ENCODE measurements around the gene PLCB1.

GRCh38 chr20:8406391-8406790 is 274.3 kb downstream of the PLCB1 start:
- TF ChIP-seq CTCF (conservative IDR thresholded peaks at IDR 0.05) (no peak), ZFX (IDR thresholded peaks at IDR 0.05) (no peak)
